Activated CD4-positive, CD25-positive, alpha-beta regulatory T cell treated with anti-CD3 and anti-CD28 coated beads, Interleukin-2, amount 50 U/mL, for 72 hours (primary cell): ENCODE results near the gene DUSP8.
"Not testable (repeated sequence)": the region's sequence is repeated elsewhere in the genome, so short reads cannot be mapped to it uniquely, and the experiment has no call there.

Experiments
- DNase-seq: peaks from one replicate; pipeline ENCODE4 v3.0.0; 2021

The DUSP8 gene

DNA sequence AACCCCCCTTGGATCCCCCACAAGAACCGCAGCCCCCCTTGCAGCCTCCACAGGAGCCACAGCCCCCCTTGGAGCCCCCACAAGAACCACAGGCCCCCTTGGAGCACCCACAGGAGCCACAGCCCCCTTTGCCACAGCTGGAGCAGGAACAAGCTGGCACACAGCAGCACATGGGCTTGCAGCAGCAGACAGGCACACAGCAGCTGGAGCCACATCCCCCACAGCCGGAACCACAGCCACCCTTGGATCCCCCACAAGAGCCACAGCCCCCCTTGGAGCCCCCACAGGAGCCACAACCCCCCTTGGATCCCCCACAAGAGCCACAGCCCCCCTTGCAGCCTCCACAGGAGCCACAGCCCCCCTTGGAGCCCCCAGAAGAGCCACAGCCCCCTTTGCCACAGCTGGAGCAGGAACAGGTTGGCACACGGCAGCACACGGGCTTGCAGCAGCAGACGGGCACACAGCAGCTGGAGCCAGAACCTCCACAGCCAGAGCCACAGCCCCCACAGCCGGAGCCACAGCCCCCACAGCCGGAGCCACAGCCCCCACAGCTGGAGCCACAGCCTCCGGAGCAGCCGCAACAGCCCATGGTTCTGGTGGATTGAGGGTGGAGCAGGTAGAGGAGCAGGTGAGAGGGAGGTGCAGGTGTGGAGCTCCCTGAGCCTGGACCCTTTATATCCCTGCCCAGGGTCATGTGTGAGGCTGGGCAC is 12.7 kb upstream of the DUSP8 start, which contains the start of gene KRTAP5-1:
Gene KRTAP5-1, minus strand, starts transcription at position 623 of the 710 bp plus-strand sequence. Its CDS starts 34 bp downstream, at position 589.
- not testable (repeated sequence) for DNase-seq

DNA sequence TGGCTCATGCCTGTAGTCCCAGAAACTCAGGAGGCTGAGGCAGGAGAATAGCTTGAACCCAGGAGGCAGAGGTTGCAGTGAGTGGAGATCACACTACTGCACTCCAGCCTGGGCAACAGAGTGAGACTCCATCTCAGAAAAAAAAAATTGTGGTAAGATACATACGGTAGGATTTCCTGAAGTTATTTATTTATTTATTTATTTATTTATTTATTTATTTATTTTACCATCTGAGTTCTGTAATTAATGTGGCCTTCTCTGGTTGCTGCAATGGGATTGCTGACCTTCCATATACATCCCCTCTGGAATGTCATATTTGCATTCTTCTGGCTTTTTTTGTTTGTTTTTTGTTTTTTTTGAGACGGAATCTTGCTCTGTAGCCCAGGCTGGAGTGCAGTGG is 10.8 kb upstream of the DUSP8 start:
- not testable (repeated sequence) for DNase-seq

DNA sequence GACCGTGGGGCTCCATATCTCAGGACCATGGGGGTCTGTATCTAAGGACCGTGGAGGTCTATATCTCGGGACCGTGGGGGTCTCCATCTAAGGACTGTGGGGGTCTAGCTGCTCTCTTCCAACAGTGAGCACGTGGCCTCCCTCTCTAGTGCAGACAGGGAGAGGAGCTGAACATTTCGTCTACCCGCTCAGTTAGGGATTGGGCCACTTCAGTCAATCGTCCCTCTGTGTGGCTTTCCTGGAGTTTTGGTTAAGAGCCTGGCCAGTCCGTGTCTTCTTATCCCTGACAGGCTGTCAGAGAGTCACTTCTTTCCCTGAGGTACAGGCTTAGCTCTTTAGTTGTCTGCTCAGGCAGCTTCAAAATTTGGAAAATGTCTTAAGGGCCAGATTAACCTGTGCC is 9.9 kb upstream of the DUSP8 start:
- no peak for DNase-seq

DNA sequence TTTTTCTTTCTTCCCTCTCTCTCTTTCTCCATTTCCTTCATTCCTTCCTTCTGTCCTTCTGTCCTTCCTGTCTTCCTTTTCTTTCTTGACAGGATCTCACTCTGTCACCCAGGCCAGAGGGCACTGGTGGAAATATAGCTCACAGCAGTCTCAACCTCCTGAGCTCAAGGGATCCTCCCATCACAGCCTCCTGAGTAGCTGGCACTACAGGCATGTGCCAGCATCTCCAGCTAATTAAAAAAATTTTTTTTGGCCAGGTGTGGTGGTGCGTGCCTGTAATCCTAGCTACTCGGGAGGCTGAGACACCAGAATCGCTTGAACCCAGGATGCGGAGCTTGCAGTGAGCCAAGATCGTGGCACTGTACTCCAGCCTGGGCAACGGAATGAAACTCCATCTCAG is 4.8 kb upstream of the DUSP8 start:
- no peak for DNase-seq

DNA sequence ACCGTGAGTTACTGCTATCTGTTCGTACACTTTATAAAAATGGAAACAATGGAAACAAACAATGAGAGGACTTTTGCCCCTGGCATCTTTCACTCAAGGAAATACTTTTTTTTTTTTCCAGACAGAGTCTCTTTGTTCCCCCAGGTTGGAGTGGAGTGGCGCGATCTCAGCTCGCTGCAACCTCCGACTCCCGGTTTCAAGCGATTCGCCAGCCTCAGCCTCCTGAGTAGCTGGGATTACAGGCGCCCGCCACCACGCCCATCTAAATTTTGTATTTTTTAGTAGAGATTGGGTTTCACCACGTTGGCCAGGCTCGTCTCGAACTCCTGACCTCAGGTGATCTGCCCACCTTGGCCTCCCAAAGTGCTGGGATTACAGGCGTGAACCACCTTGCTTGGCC is 3.7 kb upstream of the DUSP8 start:
- DNase-seq: not testable (repeated sequence)

DNA sequence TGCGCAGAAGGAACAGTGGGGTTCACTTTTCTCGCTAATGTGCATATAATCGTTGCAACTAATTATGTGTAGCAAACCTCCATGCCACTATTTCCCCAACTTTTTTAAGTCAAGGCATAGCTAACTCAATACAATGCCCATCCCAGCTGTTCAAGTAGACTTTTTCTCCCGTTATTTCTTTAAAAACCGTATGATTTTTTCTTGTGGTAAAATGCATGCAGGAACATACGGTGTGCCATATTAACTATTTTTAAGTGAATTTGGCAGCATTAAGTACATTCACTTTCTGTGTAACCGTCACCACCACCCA is 2.8 kb upstream of the DUSP8 start:
- DNase-seq: no peak

DNA sequence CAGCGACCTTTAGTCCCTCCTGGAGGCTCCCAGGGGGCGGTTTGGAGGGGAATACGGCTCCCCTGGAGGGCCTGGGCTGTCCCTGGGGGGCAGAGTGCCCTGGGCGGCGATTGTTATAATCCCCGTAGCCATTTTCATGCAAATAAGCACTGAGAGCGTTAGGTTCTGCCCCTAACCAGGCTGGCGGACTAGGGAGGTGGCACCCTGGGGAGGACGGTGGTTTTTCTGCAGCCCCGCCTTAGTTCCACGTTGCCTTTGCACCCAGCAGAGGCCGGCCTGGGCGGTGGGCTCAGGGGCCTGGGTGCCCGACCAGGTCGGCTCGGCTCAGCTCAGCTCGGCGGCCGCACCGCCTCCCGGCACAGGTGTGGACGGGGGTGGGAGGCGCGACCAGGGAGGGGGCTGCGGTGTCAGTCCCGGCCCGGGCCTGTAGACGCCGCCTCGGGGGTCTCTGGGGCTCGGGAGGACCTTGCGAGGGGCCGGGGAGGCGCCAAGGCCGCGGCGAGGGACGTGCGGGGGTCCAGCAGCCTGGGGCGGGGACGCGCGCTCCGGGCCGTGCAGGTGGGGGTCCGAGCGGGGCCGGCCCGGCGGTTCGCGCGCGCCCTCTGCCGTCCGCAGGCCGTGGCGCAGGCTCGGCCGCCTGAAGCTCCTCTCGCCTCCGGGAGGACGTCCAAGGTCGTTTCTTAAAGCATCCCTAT is 2.3 kb upstream of the DUSP8 start:
- DNase-seq: peak; percentile 75

DNA sequence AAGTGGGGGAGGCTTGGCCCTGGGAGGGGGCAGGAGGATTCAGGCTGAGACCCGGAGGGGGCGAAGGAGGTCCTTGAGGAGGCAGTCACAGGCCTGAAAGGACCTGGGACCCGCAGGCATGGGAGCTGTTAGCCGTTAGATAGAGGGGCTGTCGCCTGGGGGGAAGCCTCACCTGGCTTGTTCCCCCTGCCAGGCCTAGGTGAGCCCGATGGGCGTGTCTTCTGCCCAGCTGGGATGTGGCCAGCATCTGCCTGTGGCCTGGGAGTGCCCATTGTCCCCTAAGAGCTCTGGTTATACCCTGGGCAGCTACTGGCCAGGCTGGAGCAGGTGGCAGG is 1.8 kb upstream of the DUSP8 start:
- DNase-seq: no peak

DNA sequence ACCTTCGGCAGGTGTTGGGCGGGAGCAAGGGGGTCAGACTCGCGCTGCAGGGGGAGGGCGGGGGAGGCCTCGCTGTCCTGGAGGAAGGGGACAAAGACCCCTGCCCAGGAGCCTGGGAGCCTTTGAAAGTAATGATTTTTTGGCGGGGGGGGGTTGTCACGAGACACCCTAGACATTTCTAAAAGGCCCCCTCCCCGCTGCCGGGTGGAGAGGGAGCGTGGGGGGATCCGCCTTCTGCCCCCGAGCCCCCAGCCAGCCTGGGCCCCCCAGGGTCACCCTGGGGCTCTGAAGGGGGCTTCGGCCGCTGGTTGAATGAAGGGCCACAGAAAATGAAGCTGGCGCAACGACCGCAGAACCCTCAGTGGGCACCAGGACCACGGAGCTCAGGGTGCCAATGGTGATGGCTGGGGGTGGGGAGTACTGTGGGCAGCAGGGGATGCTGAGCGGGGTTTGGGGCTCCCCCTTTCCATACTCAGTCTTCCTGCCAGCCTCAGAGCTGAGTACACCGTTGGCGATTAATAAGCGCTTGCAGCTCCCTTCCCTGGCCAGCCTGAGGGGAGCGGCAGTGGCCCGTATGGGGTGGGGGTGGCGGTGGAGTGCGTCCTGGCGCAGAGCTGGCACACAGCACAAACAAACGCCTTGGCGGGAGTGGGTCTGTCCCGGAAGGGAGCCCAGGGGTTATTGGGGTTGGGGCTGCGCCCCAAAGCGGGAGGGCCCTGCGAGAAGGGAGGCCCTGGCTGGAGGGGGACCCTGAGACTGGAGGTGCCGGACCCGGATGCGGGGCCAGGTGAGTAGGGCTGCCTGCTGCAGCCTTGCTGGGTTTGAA is 1.2 kb upstream of the DUSP8 start:
- DNase-seq: peak; percentile 51

DNA sequence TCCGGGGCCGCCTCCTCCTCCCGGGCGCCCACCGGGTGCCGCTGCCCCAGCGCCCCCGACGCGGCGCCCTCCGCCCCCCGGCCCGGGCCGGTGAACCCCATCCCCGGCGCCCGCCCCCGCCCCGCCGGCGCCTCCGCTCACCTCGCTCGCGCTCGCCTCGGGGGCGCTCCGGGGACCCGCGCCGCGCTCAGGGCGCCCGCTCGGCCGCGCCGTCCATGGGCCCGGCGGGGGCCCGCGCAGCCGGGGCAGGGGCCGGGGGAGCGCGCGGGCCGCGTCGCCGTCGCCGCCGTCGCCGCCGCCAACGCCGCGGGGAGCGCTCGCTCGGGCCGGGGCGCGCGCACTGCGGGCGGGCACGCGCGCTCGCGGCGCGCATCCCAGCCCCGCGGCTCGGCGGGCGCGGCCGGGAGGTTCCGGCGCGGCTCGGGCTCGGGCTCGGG is 293 bp downstream of the DUSP8 start:
- DNase-seq: no peak

DNA sequence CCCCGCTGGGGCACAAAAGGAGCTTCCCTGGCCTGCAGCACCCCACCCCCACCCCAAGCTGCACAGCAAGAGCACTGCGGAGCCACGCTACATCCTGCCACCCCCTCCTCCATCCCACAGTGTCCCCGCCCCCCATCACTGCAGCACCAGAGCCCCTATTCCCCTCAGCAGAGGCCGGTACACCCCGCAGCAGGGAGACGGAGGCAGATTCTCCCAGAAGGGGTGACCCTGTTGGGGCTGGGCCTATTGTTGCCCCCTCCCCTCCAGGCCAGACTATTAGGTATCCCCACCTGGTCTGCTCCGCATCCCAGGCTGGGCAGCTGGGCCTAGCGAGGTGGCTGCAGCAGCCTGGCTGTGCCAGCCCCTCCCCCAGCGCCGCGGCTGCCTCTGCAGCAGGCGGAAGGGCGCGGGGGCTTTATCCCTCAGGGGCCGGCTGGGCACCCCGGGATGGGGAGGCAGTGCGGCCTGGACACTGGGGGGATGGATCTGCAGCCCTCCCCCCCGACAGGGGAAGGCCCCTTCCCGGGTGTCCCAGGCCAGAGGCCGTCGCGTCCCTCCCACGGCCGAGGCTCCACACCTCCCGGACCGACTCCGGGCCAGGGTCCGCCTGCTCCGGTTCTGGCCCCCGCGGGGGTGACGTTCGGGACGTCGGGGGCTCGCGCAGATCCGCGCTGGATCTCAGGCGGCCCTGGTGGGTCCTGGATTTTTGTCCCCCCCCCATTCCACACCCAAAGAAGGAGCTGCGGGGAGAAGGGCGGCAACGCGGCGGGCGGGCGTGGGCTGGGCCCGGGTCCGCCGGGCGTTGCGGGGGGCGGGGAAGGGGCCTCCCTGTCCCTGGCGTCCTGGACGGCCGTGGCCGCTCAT is 943 bp downstream of the DUSP8 start:
- DNase-seq: no peak

DNA sequence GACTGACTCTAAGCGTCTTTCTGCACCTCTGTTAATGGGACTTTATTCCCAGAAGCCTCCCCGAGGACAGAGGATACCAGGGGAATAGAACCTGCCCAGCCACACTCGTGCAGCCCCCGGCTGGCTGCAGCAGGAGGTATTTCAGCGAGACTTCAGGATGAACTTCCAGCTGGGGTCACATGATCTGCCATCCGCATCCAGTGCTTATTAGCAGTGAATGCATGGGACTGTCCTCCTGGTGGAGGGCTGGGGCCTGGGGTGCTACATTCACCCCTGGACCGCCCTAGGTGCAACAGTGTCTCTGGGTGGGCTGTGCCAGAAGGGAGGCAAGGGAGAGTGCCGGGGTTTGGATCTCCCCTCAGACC is 1.6 kb downstream of the DUSP8 start:
- no peak for DNase-seq

DNA sequence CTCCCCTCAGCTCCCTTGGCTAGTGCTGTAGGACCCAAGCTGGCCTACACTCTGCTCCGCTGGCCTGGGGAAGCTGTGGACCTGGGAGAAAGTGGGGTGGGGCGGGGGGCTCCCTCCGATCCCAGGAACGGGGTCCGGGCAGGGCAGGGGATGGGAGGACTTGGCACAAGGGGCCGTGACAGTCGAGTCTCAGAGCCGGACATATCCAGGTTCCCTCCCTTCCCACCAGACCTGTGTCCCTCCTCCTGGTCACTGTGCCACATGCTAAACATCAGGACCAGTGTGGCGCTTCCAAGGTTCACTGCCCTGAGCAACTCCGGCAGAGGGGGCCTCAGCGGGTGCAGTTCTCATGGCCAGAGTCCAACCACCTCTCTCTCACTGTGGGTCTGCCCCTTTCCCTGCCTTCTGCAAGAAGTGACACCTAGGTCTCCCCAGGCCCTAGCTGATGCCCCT is 2.0 kb downstream of the DUSP8 start:
- DNase-seq: no peak

DNA sequence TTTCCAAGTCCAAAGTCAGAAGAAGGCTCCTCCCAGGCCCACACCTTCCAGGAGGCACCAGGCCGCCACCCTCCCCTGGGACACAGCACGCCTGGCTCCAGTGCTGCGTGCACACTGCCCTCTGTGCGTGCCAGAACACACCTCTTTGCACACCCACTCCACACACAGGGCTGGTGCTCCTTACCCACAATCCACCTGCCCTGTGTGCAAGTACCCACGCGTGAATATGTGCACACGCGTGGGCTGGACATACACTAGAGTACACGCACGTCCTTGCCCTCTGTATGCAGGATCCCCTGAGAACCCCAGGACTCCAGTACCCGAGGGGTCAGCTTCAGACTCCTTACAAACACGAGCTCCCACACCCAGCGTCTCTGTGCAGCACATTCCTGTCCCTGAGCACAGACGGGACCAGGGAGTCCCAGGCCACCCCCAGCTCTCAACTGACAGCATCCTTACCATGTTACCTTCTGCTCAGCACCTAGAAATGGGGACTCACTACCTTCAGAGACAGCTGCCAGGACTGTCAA is 2.8 kb downstream of the DUSP8 start:
- no peak for DNase-seq

DNA sequence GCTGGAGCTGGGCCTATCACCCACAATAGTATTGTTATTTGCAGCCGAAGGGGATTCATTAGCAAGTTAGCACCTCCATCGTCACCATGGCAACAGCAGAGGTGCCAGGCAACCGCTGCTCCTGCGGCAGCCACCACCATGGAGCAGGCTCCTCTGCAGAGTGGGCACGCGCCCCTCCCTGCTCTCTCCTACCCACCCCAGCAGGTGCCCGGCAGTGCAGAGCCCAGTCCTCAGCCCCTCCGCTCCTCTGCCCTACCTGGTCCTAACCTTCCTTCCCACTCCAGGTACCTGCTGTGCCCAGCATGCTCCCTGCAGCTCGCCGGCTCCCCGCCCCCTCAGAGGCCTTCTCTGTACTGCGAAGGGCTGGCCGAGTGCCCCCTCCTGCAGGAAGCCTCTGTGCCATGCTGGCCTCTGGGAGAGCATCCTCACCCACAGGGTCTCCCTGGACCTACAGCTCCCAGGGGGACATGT is 3.6 kb downstream of the DUSP8 start:
- no peak for DNase-seq

DNA sequence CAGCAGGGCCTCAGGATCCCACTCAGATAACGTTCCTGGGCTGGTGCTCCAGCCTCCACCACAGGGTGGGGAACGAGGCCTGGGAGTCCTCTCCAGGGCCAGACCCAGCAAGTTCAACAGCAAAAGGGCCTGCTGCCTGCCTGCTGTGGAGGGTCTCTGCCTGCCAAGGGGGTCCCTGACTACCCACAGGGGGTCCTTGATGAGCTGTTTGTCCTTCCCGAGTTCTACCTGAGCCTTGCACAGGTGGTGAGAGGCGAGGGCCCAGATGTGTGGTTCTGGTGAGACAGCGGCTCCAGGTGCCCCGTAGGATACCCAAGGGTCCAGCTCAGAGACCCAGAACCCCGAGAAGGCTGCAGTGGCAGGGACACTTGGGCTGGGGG is 4.4 kb downstream of the DUSP8 start:
- no peak for DNase-seq

DNA sequence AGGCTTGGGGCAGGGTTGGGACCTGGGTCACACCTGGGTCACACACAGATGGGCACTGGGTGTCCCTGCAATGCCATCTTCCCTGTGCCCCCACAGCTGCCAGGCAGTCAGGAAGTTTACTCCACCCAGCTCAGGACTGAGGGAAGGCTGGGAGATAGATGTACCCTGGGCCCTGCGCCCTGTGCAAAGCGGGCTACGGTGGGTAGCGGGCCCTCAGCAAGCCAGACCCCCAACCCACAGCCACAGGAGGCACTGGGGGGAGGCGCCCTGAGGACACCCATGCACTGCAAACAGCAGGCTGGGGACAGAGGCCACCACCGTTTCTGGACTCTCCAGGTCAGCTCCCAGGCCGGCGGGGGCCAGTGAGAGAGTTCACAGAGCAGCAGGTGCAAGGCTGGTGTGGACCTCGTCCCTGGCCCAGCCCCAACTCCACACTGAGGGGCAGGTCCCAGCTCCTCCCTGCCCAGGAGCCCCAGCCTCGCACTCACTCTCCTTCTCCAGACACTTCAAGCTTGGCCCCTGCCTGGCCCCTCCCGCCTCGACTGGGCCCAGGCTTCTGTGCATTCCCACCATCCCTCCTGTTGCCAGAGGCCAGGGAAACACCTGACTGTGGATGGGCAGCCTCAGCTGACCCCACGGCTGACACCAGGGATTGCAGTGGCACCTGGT is 4.9 kb downstream of the DUSP8 start:
- DNase-seq: no peak

DNA sequence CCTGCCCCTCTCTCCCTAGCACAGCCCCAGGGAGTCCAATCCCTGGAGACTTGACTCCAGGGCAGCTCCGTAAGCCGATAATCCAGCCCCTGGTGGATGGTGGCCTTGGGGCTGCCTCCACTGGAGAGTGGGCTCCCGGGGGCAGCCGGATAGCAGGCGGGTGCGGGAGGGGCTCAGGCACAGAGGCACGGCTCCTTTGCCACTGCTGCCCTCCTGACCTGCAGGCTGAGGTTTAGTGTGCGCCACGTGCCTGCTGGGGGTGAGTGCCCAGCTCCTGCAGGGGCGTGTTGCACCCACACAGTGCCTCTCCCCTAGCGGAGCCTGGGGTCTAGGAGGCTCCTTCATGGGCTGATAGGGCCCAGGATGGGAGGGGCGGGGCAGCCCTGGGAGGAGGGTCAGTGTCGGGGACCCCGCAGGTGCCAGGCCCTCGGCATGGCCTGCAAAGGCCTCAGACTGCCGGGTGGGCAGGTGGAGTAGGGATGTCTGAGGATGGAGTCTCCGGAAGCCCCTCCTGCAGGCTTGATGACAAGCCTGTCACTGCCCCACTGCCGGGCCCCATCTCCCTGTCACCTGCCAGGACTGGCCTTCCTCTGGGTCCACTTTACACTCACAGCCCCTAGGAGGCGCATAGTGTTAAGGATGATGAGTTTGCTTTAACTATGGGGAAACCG is 5.6 kb downstream of the DUSP8 start:
- DNase-seq: no peak

DNA sequence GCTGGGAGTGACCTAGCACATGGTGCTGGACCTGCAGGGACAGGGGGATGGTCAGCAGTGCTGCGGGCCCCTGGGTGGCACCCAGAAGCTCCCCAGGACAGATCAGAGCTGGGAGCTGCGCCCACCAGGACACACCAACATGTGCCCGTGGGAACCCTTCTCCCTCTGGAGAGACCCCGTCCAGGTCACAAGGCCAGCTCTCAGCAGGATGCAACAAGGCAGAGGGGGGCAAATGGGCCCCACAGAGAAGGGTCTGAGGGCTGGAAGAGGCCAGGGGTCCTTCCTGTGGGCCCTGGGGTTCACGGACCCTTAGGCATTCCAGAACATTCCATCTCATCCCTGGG is 6.2 kb downstream of the DUSP8 start:
- DNase-seq: no peak

DNA sequence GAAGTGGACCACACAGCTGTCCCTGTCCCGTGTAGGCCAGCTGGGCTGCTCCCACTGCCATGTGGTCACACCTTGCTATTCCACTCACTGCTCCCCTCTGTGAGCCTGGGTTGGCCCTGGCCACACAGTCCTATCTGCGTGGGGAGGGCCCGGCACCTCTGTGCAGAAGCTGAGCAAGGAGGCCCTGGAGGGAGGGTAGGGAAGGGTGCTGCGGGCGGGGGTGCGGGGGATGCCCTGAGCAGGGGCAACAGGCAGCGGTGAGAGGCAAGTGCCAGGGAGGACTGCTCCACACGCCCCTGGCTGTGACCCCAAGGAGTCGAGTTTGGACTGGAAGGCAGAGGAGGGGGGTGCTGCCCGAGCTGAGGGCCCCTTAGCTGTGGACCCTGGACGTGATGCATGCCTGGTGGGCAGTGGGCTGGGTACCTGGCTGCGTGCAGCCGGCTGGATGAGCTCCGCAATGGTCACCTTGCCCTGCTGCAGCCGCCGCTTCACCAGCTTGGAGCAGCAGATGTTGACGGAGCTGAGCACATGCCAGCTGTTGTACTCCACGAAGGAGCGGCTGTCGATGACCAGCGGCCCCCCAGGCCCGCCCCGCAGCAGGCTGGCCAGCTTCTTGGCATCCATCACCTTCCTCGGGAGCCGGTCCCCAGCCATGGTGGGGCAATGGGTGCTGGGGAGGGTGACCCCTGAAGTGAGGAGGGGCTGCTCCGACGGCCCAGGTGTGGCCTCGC is 6.7 kb downstream of the DUSP8 start:
- DNase-seq: no peak
